ENCODE measurements around the gene CORIN. TPM values are rescaled to one million over a fixed set of nuclear protein-coding genes. Genes with fewer than 3 reads are reported as not detected.

CORIN gene
- total RNA-seq, 2 donors from 2014 or later = 0.58 to 1.5 TPM

GRCh38 chr4:47624031-47624441, 213.8 kb downstream of the CORIN start:
- no peak for DNase-seq
- intact Hi-C loops (cut with DNase I, micrococcal nuclease) = no loop called here
- no peak for ATAC-seq

DNA sequence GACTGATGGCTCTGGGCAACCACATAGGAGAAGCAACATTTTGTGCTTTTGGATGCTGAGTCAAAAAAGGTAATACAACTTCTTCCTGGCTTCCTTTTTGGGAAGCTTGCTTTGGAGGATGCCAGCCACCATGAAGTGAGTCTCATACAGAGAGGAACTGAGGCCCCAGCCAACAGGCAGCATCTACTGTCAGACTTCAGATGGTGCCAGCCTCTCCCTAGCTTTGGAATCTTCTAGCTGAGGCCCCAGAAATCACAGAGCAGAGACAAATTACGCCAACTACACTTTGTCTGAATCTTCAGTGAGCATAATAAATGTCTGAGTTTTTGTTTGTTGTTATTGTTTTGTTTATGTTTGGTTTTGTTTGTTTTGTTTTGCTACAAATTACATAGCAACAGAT, 216.7 kb downstream of the CORIN start:
- ATAC-seq (no peak), DNase-seq (no peak)
- intact Hi-C loops (cut with DNase I, micrococcal nuclease) = no loop called here

GRCh38 chr4:47619691-47620090, 218.2 kb downstream of the CORIN start:
- DNase-seq (no peak), ATAC-seq (no peak)
- intact Hi-C loops (cut with DNase I, micrococcal nuclease) = no loop called here

DNA sequence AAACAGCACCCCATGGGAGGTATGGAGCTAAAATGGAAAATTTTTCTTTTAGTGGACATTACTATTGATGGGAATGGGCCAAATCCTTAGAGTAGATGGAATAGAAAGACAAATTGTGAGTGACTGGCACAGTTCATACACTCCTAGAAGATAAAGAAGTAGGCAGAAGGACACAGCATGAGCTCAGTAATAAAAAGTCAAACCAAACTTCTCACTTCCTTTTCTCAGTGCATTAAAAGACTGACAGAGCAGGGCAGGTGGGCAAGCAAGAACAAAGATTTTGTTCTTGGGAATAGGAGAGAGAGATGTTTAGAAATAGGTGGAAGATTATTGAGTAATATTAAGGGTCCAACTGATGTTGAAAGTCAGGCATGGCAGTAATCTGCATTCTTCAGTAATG, 220.3 kb downstream of the CORIN start:
- intact Hi-C loops (cut with DNase I, micrococcal nuclease) = no loop called here
- ATAC-seq = no peak
- no peak for DNase-seq

- intact Hi-C loops (cut with DNase I, micrococcal nuclease) = no loop called here
- DNase-seq (no peak), ATAC-seq (no peak)
These were observed 222.5 kb downstream of the CORIN start for GRCh38 chr4:47615385-47615784.

DNA sequence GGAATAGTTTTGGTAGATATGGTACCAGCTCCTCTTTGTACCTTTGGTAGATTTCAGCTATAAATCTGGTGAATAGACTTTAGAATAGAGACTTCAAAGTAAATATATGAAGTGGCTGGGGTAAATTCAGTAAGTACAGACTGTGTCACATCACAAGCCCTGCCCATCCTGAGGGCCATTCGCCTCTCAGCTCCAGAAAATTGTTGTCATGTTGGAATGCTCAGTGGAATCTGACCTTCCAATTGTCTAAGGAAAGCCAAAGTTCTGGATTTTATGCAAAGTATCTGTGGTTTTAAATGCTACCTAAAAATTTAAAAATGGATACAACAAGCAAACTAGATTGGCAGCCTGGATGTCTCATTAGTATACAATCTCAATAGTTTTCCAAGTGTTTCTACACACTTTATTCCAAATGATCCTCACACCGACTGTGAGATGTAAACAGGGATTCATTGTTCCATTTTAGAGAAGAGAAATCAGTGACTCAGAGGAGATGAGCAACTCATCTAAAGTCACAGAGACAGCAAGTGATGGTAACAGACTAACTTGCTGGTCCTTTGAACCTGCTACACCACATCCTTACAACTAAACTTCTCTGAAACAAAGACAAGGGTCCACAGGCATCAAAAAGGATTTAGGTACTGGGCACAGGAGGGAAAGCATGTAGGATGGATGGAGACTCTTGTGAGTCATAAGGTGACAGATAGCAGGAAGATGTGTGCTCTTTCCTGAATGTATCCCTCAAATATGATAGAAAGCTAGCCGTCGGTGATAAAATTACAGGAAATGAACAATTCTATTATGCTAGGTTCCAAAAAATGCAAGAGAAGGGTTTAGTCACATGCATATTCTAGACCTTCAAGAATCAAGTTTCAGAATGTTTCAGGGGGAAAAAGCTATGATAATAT, 225.5 kb downstream of the CORIN start:
- intact Hi-C loops (cut with DNase I, micrococcal nuclease) = no loop called here
- ATAC-seq (no peak), DNase-seq (no peak)

DNA sequence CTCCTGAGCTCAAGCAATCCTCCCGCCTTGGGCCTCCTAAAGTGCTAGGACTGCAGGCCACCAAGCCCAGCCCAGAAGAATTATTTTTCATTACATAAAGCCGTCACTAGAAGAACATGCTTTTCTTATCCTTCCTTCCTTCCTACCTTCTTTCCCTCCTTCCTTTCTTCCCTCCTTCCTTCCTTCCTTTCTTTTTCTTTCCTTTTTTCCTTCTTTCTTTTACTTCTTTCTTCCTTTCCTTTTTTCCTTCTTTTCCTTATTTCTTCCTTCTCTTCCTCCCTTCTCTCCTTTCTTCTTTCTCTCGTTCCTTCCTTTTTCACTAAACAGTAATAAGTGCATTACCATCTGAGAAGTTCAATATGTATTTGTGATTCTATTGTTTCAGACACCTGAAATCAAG, 231.4 kb downstream of the CORIN start:
- ATAC-seq (no peak), DNase-seq (no peak)
- intact Hi-C loops (cut with DNase I, micrococcal nuclease) = no loop called here

- DNase-seq (no peak), ATAC-seq (no peak)
- intact Hi-C loops (cut with DNase I, micrococcal nuclease) = no loop called here
These were observed 239.0 kb downstream of the CORIN start for GRCh38 chr4:47598896-47599295.

- no peak for DNase-seq
- ATAC-seq = no peak
- intact Hi-C loops (cut with DNase I, micrococcal nuclease) = no loop called here
These were observed 239.5 kb downstream of the CORIN start for GRCh38 chr4:47598320-47598719.

DNA sequence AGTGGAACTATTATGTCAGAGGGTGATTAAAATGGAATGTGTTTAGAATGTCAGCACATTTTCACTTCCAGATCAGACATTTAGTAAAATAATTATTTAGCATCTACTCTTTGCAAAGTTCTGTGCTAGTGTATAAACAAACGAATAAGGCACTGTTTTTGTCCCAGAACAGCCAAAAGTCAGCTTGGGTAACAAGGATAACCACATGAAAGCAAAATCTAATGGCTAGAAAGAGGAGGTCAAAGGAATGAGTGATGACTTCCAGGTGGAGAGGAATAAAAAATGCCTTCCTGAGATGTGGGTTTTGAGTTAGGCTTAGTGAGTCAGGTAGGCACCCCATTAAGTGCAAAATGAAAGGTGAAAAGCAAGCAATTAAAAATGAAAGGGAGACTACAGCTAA, 240.2 kb downstream of the CORIN start:
- DNase-seq (no peak), ATAC-seq (no peak)
- intact Hi-C loops (cut with DNase I, micrococcal nuclease) = no loop called here

GRCh38 chr4:47590325-47590724, 247.5 kb downstream of the CORIN start:
- no peak for DNase-seq
- intact Hi-C loops (cut with DNase I, micrococcal nuclease) = no loop called here
- ATAC-seq = no peak

DNA sequence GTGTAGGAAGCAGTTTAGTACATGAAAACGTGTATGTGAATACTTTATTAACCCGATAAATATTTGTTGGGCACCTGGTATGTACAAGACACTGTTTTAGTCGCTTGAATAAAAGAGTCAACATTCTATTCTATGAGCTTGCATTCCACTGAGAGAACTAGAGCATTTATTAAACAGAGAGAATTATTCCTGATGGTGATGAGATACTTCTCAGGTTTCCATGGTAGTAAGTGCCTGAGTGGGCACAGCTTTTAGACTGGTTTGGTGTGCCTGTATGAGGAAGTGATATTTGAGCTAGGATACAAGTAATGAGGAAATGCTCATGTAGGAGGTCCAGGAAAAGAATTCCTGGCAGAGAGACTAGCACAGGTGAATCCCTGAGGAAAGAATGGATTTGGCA, 258.6 kb downstream of the CORIN start:
- intact Hi-C loops (cut with DNase I, micrococcal nuclease) = no loop called here
- ATAC-seq (no peak), DNase-seq (no peak)

GRCh38 chr4:47577779-47578553, 259.9 kb downstream of the CORIN start:
- no peak for ATAC-seq
- no peak for DNase-seq
- intact Hi-C loops (cut with DNase I, micrococcal nuclease) = no loop called here

DNA sequence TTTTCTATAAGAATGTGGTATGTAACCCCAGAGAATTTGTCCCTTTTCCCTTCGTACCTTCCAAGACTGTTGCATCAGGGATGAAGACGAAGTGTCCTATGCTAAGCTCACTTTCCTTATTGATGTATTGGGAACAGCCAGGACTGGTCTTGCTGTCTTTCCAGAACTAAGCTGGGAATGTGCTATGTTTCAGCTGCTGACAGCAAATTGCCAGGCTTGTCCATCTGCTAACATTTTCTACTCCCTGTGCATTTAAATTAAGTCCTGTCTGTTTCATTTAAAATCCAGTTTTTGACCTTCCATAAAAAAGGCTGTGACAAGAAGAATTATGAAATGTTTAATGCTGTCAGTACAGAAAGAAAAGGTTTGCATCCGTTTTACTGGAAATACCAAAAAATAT, 264.9 kb downstream of the CORIN start:
- ATAC-seq (no peak), DNase-seq (no peak)
- intact Hi-C loops (cut with DNase I, micrococcal nuclease) = no loop called here

DNA sequence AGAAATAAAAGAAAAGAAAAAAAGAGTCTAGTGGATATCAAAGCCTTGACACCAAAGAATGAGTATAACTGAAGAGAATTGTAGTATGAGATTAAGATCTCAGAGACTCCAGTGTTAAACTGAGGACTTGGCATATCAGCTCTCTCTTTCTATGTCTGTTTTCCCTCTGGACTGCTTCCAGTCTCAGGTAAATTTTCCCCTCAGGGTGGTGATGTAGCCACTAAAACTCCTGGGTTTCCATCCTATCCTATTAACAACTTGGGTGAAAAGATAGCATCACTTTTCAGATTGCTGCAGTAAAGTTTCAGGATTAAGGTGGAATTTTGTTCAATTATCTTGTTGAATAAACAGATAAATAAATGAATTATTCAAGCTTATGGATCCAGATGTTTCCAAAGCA, 267.1 kb downstream of the CORIN start:
- no peak for DNase-seq
- ATAC-seq = no peak
- intact Hi-C loops (cut with DNase I, micrococcal nuclease) = no loop called here

DNA sequence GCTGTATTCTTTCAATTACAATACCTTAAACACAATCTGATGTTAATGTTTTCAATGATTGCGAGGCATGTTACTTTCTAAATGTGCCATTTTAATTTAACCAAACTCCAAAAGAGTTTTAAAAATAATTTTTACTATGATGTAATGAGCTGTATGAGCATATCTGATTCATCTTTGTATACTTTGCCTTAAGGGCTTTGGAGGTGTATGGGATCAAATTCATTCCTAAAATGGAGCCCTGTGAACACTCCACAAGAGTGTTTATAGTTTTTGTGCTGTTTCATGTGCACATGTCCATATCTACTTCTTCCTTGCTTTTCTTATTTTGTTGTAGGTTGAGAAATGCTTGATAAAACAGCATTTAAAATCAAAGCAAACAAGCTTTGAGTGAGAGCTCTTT, 270.4 kb downstream of the CORIN start:
- no peak for ATAC-seq
- intact Hi-C loops (cut with DNase I, micrococcal nuclease) = no loop called here
- DNase-seq = no peak

GRCh38 chr4:47566969-47567368, 270.9 kb downstream of the CORIN start:
- ATAC-seq (no peak), DNase-seq (no peak)
- intact Hi-C loops (cut with DNase I, micrococcal nuclease) = no loop called here

- ATAC-seq (no peak), DNase-seq (no peak)
- intact Hi-C loops (cut with DNase I, micrococcal nuclease) = no loop called here
These were observed 271.3 kb downstream of the CORIN start for GRCh38 chr4:47566566-47566965.

- DNase-seq (no peak), ATAC-seq (no peak)
- intact Hi-C loops (cut with DNase I, micrococcal nuclease) = no loop called here
These were observed 275.6 kb downstream of the CORIN start for GRCh38 chr4:47562297-47562696.

GRCh38 chr4:47561331-47561730, 276.5 kb downstream of the CORIN start:
- ATAC-seq (peak; percentile 50), DNase-seq (no peak)
- intact Hi-C loops (cut with DNase I, micrococcal nuclease) = no loop called here

Measured in left colon (tissue), 2 donors.